ENCODE results near the gene UBE2C. TPM values are rescaled to one million over a fixed set of nuclear protein-coding genes. Genes with fewer than 3 reads are reported as not detected.

The UBE2C gene
- total RNA-seq, 1 experiment from 2014 or later, result 268 TPM

- no peaks in the 10 kb centered on the region for H3K79me1 ChIP-seq (ENCODE audit: insufficient read depth, low read depth, low read length, poor library complexity, severe bottlenecking)
- no peak overlapping the region for H2BK20ac ChIP-seq (ENCODE audit: low read depth, low read length, poor library complexity, severe bottlenecking)
- no peak overlapping the region for H3K56ac ChIP-seq (ENCODE audit: insufficient read length, low read depth, low read length)
- peaks cover 5% of the 10 kb centered on the region for H3K23me2 ChIP-seq (ENCODE audit: insufficient read length, low read depth, low read length, poor library complexity, severe bottlenecking)
- WGBS (ENCODE audit: extremely low coverage, insufficient read length, low lambda C conversion rate), result no CpG with 5 or more reads among the region's 7 CpGs
- no peak overlapping the region for H2BK120ac ChIP-seq (ENCODE audit: low read depth, low read length, poor library complexity, severe bottlenecking)
- H2BK15ac ChIP-seq (ENCODE audit: low read depth, low read length), result no peak overlapping the region; the same call in 1 of the 2 replicates
- H3T11ph ChIP-seq (ENCODE audit: low read length), result no peak overlapping the region
- no peak for DNase-seq
- no peak overlapping the region for H4K5ac ChIP-seq (ENCODE audit: insufficient read length, low read depth, low read length)
- no peaks in the 10 kb centered on the region for H3K27me3 Mint-ChIP-seq (ENCODE audit: low read depth)
- H3K9me3 ChIP-seq (ENCODE audit: control insufficient read depth, low read depth, low read length), result no peaks in the 10 kb centered on the region
- peaks cover 0 to 7% (median 2%) of the 10 kb centered on the region in 3 experiments; a peak in 3 of 7 replicates for H3K36me3 Mint-ChIP-seq (ENCODE audit: insufficient read depth in 1 of 3, low read depth in 3 of 3)
- H3K4me1 Mint-ChIP-seq, result peaks cover 26 to 29% of the 10 kb centered on the region in 2 experiments
- TF ChIP-seq CTCF (conservative IDR thresholded peaks at IDR 0.05), result no peak
- H2BK5ac ChIP-seq (ENCODE audit: insufficient read length, low read length), result no peak overlapping the region
- no peak overlapping the region for H3K23ac ChIP-seq (ENCODE audit: insufficient read length, low read depth, low read length)
- peaks cover 3% of the 10 kb centered on the region; the same call in 1 of the 2 replicates for H3K79me2 ChIP-seq (ENCODE audit: insufficient read depth, low read length)
- peaks cover 2% of the 10 kb centered on the region; the same call in 1 of the 2 replicates for H3K4me1 ChIP-seq (ENCODE audit: insufficient read depth, low read length)
- peaks cover 2% of the 10 kb centered on the region for H4K20me1 ChIP-seq (ENCODE audit: control insufficient read depth, insufficient read depth, insufficient read length)
- H3K27ac Mint-ChIP-seq, result no peak overlapping the region; a peak in 1 of 7 replicates
- H4K8ac ChIP-seq (replicated peaks; ENCODE audit: insufficient read length, low read depth, low read length), result no peak overlapping the region
- no peak overlapping the region for H2AFZ ChIP-seq (ENCODE audit: low read length)
- H3K4me2 ChIP-seq (ENCODE audit: insufficient read depth, insufficient read length, low read length), result no peak overlapping the region
- H3K4ac ChIP-seq (ENCODE audit: low read depth, low read length), result no peak overlapping the region
- H4K91ac ChIP-seq (ENCODE audit: insufficient read length, low read depth, low read length), result no peak overlapping the region
- H3K14ac ChIP-seq (ENCODE audit: insufficient read depth, low read length), result no peak overlapping the region
- no peak overlapping the region for H3K18ac ChIP-seq (ENCODE audit: insufficient read length, low read depth, low read length)
- H3K4me3 Mint-ChIP-seq, result no peak overlapping the region; a peak in 1 of 5 replicates
- H2BK12ac ChIP-seq (ENCODE audit: insufficient read length, low read depth, low read length), result no peak overlapping the region
- no peak overlapping the region for H3K27ac ChIP-seq (ENCODE audit: insufficient read length, low read depth, low read length)
- H3K9me3 Mint-ChIP-seq, result no peaks in the 10 kb centered on the region
- H3K9ac ChIP-seq (ENCODE audit: extremely low read depth, insufficient read length, low read length), result no peak overlapping the region
- H3K27me3 ChIP-seq (ENCODE audit: insufficient read depth, low read length), result no peaks in the 10 kb centered on the region
- no peak overlapping the region for H2AK5ac ChIP-seq (ENCODE audit: insufficient read length, low read length)
Observed at GRCh38 chr20:45860560-45861220, 48.2 kb downstream of the UBE2C start.
